Caki2 (cell line): ENCODE results near the gene STAB1. TPM values are rescaled to one million over a fixed set of nuclear protein-coding genes. Genes with fewer than 3 reads are reported as not detected.

Experiments
- total RNA-seq: library from RNA; depleted of rRNA; stranded (reverse); fragments of >200 nt; shearing (Covaris generic); gene quantifications from 2 replicates; pipeline ENCODE4 v1.2.3, GENCODE V29; 2014; ENCODE audit warnings: low replicate concordance; rRNA removed

The STAB1 gene
- total RNA-seq, 1 experiment from 2014 or later, result not detected

Other genes starting within 250 kb of the STAB1 start
- gene PPM1M, start 249.6 kb upstream of the STAB1 start, total RNA-seq, result 4.8 and 7.4 TPM in 2 replicates
- 34.2 and 35.1 TPM in 2 replicates for gene WDR82, start 216.7 kb upstream of the STAB1 start, total RNA-seq
- 19.9 and 24.8 TPM in 2 replicates for gene GLYCTK, start 207.5 kb upstream of the STAB1 start, total RNA-seq
- 1.0 and 2.7 TPM in 2 replicates for gene DNAH1, start 179.0 kb upstream of the STAB1 start, total RNA-seq
- 87.8 and 139 TPM in 2 replicates for gene BAP1, start 85.3 kb upstream of the STAB1 start, total RNA-seq
- gene PHF7, start 84.7 kb upstream of the STAB1 start, total RNA-seq, result 10.2 and 89.8 TPM in 2 replicates
- 0.17 TPM in 1 of 2 replicates, not detected in the other for gene SEMA3G, start 50.2 kb upstream of the STAB1 start, total RNA-seq
- gene TNNC1, start 41.3 kb upstream of the STAB1 start, total RNA-seq, result 1.1 and 2.7 TPM in 2 replicates
- 11.9 and 36.3 TPM in 2 replicates for gene NISCH, start 39.7 kb upstream of the STAB1 start, total RNA-seq
- gene NT5DC2, start 38.5 kb downstream of the STAB1 start, total RNA-seq, result 13.2 and 14.4 TPM in 2 replicates
- gene UQCC5, start 41.3 kb downstream of the STAB1 start, total RNA-seq, result 1.8 and 35.7 TPM in 2 replicates
- gene PBRM1, start 190.6 kb downstream of the STAB1 start, total RNA-seq, result 3.4 and 4.4 TPM in 2 replicates
- 95.6 and 127 TPM in 2 replicates for gene GNL3, start 190.7 kb downstream of the STAB1 start, total RNA-seq
- 60.8 and 82.8 TPM in 2 replicates for gene GLT8D1, start 210.5 kb downstream of the STAB1 start, total RNA-seq
- gene SPCS1, start 210.8 kb downstream of the STAB1 start, total RNA-seq, result 66.9 and 83.5 TPM in 2 replicates